Vagina (tissue), 2 donors: ENCODE measurements around the gene NCOA5. TPM values are rescaled to one million over a fixed set of nuclear protein-coding genes. Genes with fewer than 3 reads are reported as not detected.
A peak's percentile ranks its signal among the peaks of the same experiment; 100 is the strongest.

Source experiments
- DNase-seq, 2 donors: peaks; one replicate each; pipeline ENCODE4 v3.0.0-alpha.2; 2017; ENCODE audit errors: extremely low spot score in 2 of 2
- H3K27ac ChIP-seq: fragments of 200-600 bp; sonication (generic); one replicate; pipeline ENCODE4 v1.5.1; 2019
- H3K27me3 ChIP-seq: fragments of 200-600 bp; sonication (generic); one replicate; pipeline ENCODE4 v1.5.1; 2019
- H3K36me3 ChIP-seq, 2 donors: fragments of 200-600 bp; sonication (generic); one replicate each; pipeline ENCODE4 v1.5.1; 2017 to 2019
- H3K4me1 ChIP-seq: fragments of 200-600 bp; sonication (generic); one replicate; pipeline ENCODE4 v1.5.1; 2019
- H3K4me3 ChIP-seq, 2 donors: fragments of 200-600 bp; sonication (generic); 1 replicate in 1 of 2; 2 replicates in 1 of 2; pipeline ENCODE4 v1.5.1; 2016 to 2019
- H3K9me3 ChIP-seq: fragments of 200-600 bp; sonication (generic); one replicate; pipeline ENCODE4 v1.5.1; 2019
- POLR2A ChIP-seq, 2 donors: fragments of 450-650 bp; IDR thresholded peaks; one replicate each; pipeline ENCODE4 v1.6.1; 2017; ENCODE audit warnings: antibody characterized with exemption in 2 of 2, mild to moderate bottlenecking in 2 of 2, moderate library complexity in 2 of 2
- POLR2AphosphoS5 ChIP-seq, 2 donors: sonication (generic); formaldehyde crosslinking; IDR thresholded peaks; one replicate each; pipeline ENCODE4 v1.9.0; 2017; ENCODE audit warnings: antibody characterized with exemption in 2 of 2, mild to moderate bottlenecking in 2 of 2, low read depth in 1 of 2; ENCODE audit not compliant: insufficient read depth in 1 of 2
- intact Hi-C: fragments of 100-400 bp; cut with DNase I; formaldehyde crosslinking; loops from one replicate; pipeline ENCODE4 v1.15.1; 2023
- total RNA-seq: library from RNA; depleted of rRNA; stranded (reverse); fragments of >200 nt; gene quantifications from one replicate; pipeline ENCODE4 v1.2.3, GENCODE V29; 2016
- TF ChIP-seq, protein P1 (sequence below), 3 experiments: fragments of 450-650 bp in 2 of 3; fragments of 200-600 bp in 1 of 3; sonication (generic) in 1 of 3; IDR thresholded peaks; one replicate each; pipeline ENCODE4 v1.5.1; 2017 to 2019; ENCODE audit warnings: antibody characterized with exemption in 3 of 3, mild to moderate bottlenecking in 2 of 3, moderate library complexity in 2 of 3

Gene NCOA5
- total RNA-seq, 1 donor from 2014 or later, result 33.9 TPM

DNA sequence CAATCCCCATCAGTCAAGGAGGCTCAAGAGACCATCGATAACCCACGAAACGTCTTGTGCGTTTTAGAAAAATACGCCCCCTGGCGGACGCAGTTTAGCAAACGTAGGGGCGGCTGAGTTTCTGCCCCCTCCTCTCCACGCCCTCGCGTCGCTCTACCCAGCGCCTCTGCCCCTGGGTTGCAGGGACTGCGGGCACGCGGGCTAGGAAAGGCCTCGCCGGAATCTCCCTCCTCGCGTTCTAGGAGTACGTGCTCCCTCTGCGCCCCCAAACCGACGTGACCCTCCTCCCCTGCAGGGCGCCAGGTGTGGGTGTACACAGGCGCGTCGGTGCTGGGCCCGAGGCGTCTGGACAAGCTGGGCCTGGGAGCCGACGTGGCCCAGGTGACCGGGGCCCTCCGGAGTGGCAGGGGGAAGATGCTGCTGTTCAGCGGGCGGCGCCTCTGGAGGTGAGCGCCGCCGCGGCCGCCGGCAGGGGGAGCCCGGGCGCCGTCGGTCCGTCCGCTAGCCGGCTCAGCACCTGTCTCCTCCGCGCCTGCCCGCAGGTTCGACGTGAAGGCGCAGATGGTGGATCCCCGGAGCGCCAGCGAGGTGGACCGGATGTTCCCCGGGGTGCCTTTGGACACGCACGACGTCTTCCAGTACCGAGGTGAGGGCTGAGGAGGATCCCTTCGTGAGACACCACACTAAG lies 75.8 kb downstream of the NCOA5 start:
- TF ChIP-seq POLR2A (IDR thresholded peaks at IDR 0.05), result no peak
- TF ChIP-seq, protein P1, sequence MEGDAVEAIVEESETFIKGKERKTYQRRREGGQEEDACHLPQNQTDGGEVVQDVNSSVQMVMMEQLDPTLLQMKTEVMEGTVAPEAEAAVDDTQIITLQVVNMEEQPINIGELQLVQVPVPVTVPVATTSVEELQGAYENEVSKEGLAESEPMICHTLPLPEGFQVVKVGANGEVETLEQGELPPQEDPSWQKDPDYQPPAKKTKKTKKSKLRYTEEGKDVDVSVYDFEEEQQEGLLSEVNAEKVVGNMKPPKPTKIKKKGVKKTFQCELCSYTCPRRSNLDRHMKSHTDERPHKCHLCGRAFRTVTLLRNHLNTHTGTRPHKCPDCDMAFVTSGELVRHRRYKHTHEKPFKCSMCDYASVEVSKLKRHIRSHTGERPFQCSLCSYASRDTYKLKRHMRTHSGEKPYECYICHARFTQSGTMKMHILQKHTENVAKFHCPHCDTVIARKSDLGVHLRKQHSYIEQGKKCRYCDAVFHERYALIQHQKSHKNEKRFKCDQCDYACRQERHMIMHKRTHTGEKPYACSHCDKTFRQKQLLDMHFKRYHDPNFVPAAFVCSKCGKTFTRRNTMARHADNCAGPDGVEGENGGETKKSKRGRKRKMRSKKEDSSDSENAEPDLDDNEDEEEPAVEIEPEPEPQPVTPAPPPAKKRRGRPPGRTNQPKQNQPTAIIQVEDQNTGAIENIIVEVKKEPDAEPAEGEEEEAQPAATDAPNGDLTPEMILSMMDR (IDR thresholded peaks at IDR 0.05), result peak in 2 of 3 experiments; percentile 45 to 63
- H3K27ac ChIP-seq, result no peak overlapping the region
- H3K4me1 ChIP-seq, result peaks cover 14% of the 10 kb centered on the region
- peaks cover 19% of the 10 kb centered on the region for H3K27me3 ChIP-seq
- H3K9me3 ChIP-seq, result no peaks in the 10 kb centered on the region
- H3K4me3 ChIP-seq, result peak overlapping the region in 1 of 2 donors; percentile 4
- intact Hi-C loops, result no loop called here
- no peaks in the 10 kb centered on the region for H3K36me3 ChIP-seq
- no peak for DNase-seq

DNA sequence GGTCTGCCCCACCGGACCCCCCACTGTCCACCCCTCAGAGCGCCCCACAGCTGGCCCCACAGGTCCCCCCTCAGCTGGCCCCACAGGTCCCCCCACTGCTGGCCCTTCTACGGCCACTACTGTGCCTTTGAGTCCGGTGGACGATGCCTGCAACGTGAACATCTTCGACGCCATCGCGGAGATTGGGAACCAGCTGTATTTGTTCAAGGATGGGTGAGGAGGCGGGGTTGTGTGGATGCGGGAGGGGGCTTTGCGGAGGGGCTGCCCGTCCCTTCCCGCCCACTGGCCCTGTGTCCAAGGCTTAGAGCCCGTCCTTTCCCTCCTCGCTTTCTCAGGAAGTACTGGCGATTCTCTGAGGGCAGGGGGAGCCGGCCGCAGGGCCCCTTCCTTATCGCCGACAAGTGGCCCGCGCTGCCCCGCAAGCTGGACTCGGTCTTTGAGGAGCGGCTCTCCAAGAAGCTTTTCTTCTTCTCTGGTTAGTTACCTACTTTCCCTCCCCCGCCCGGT lies 76.4 kb downstream of the NCOA5 start:
- intact Hi-C loops, result no loop called here
- H3K4me3 ChIP-seq, result peak overlapping the region in 1 of 2 donors; percentile 4

DNA sequence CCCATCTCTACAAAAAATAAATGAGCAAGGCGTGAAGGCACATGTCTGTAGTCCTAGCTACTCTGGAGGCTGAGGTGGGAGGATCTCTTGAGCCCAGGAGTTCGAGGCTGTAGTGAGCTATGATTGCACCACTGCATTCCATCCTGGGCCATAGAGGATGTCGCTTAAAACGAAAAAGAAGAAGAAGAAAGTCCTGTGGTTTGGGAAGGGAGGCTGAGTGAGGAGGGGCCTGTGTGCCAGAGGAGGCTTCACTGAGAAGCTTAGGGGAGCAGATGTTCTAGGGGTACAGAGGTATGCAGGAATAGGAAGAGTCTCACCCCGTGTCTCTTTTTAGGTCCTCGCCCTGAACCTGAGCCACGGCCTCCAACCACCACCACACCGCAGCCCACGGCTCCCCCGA lies 76.8 kb downstream of the NCOA5 start:
- Histone ChIP-seq H3K27me3 (peaks cover 19% of the 10 kb centered on the region), H3K36me3 (no peaks in the 10 kb centered on the region), H3K27ac (no peak overlapping the region), H3K4me3 (no peak overlapping the region), H3K4me1 (peaks cover 14% of the 10 kb centered on the region), H3K9me3 (no peaks in the 10 kb centered on the region)
- TF ChIP-seq POLR2AphosphoS5 (IDR thresholded peaks at IDR 0.05; ENCODE audit: insufficient read depth in 1 of 2, low read depth in 1 of 2) (no peak), POLR2A (IDR thresholded peaks at IDR 0.05) (no peak)
- TF ChIP-seq, protein P1 (IDR thresholded peaks at IDR 0.05), result no peak
- no peak for DNase-seq
- intact Hi-C loops, result no loop called here

More for the DNA sequence above, 76.4 kb downstream of the NCOA5 start:
- H3K9me3 ChIP-seq, result no peaks in the 10 kb centered on the region
- no peak overlapping the region for H3K27ac ChIP-seq
- peaks cover 14% of the 10 kb centered on the region for H3K4me1 ChIP-seq
- no peaks in the 10 kb centered on the region for H3K36me3 ChIP-seq
- no peak for TF ChIP-seq POLR2AphosphoS5 (IDR thresholded peaks at IDR 0.05; ENCODE audit: insufficient read depth in 1 of 2, low read depth in 1 of 2)
- no peak for TF ChIP-seq POLR2A (IDR thresholded peaks at IDR 0.05)
- TF ChIP-seq, protein P1 (IDR thresholded peaks at IDR 0.05), result no peak
- DNase-seq, result no peak
- H3K27me3 ChIP-seq, result peaks cover 19% of the 10 kb centered on the region

DNA sequence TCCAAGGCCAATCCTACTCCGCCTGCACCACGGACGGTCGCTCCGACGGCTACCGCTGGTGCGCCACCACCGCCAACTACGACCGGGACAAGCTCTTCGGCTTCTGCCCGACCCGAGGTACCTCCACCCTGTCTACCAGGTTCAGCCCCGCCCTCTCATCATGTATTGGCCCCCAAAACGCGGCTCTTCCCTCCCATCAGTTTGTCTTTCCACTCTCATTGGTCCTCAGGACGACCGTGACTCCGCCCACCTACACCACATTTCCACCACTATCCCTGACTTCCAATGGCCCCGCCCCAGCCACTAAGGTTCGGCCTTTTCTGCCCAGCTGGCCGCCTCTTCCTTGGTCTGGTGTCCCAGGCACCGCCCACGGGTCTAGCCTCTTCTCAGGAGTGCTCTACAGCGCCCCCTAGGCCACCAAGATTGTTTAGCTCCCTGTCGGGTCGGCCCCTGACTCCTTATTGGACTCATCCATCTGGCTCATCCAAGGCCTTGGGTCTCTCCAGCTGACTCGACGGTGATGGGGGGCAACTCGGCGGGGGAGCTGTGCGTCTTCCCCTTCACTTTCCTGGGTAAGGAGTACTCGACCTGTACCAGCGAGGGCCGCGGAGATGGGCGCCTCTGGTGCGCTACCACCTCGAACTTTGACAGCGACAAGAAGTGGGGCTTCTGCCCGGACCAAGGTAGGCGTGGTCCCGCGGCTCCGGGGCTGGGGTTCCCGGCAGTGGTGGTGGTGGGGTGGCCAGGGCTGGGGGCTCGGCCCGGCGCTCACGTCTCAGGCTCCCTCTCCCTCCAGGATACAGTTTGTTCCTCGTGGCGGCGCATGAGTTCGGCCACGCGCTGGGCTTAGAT lies 77.9 kb downstream of the NCOA5 start:
- no peak overlapping the region for H3K27ac ChIP-seq
- H3K4me1 ChIP-seq, result peaks cover 14% of the 10 kb centered on the region
- peaks cover 19% of the 10 kb centered on the region for H3K27me3 ChIP-seq
- H3K36me3 ChIP-seq, result no peaks in the 10 kb centered on the region
- TF ChIP-seq POLR2AphosphoS5 (IDR thresholded peaks at IDR 0.05; ENCODE audit: insufficient read depth in 1 of 2, low read depth in 1 of 2), result no peak
- no peak for TF ChIP-seq POLR2A (IDR thresholded peaks at IDR 0.05)
- TF ChIP-seq, protein P1 (IDR thresholded peaks at IDR 0.05), result no peak
- H3K4me3 ChIP-seq, result no peak overlapping the region
- no peaks in the 10 kb centered on the region for H3K9me3 ChIP-seq
- intact Hi-C loops, result no loop called here
- DNase-seq, result no peak

Other genes with a start within 250 kb of the NCOA5 start
- 50.6 TPM for gene ACOT8, start 232.6 kb downstream of the NCOA5 start, total RNA-seq
- 2.9 TPM for gene ZSWIM3, start 232.3 kb downstream of the NCOA5 start, total RNA-seq
- gene ZSWIM1, start 208.7 kb downstream of the NCOA5 start, total RNA-seq, result 4.2 TPM
- 7.1 TPM for gene SPATA25, start 202.3 kb downstream of the NCOA5 start, total RNA-seq
- gene NEURL2, start 198.8 kb downstream of the NCOA5 start, total RNA-seq, result 15.2 TPM
- 114 TPM for gene CTSA, start 198.6 kb downstream of the NCOA5 start, total RNA-seq
- gene PLTP, start 177.8 kb downstream of the NCOA5 start, total RNA-seq, result 292 TPM
- 36.6 TPM for gene PCIF1, start 155.3 kb downstream of the NCOA5 start, total RNA-seq
- 24.1 TPM for gene ZNF335, start 117.8 kb downstream of the NCOA5 start, total RNA-seq
- gene MMP9, start 81.1 kb downstream of the NCOA5 start, total RNA-seq, result 1.7 TPM
- not detected for gene SLC12A5, start 60.7 kb downstream of the NCOA5 start, total RNA-seq
- gene CD40, start 28.4 kb upstream of the NCOA5 start, total RNA-seq, result 24.6 TPM
- gene CDH22, start 218.5 kb upstream of the NCOA5 start, total RNA-seq, result 1.7 TPM